HCT116 (cell line): ENCODE measurements around the gene ARL5B. TPM values are rescaled to one million over a fixed set of nuclear protein-coding genes. Genes with fewer than 3 reads are reported as not detected.

Experiments used
- ATAC-seq: fragments of 200-7000 bp; cut with Tn5 transposase; 2 replicates; pipeline ENCODE4 v1.9.1; 2020; ENCODE audit warnings: mild to moderate bottlenecking, moderate library complexity
- BruUV-seq: library from RNA; stranded (reverse); fragments of 400-500 nt; replicated peaks from 2 replicates; lab custom pipeline; 2021; lab: Mats Ljungman, UMichigan
- CTCF ChIA-PET: fragments of 300-600 bp; sonication (Branson Sonifier 250); formaldehyde crosslinking; loops from one replicate; lab custom pipeline; 2021; ENCODE audit warnings: antibody characterized with exemption; lab: Charles Lee
- POLR2A ChIA-PET: fragments of 300-600, 350-600 bp; sonication (Branson Sonifier 250); formaldehyde crosslinking; loops from one replicate; lab custom pipeline; 2021; ENCODE audit warnings: antibody characterized with exemption; lab: Charles Lee
- RAD21 ChIA-PET, 2 experiments: fragments of 300-600 bp; sonication (Branson Sonifier 250); formaldehyde crosslinking; loops; one replicate each; lab custom pipeline; 2023; ENCODE audit warnings: low total read pairs in 2 of 2; ENCODE audit not compliant: uncharacterized antibody in 2 of 2, unreplicated experiment in 2 of 2, low non-redundant PET in 1 of 2; lab: Charles Lee
- DNase-seq: peaks from one replicate; pipeline ENCODE4 v3.0.0-alpha.2; 2010; ENCODE audit warnings: low read depth, low spot score
- H2AFZ ChIP-seq: fragments of 200-600 bp; shearing (Covaris generic), sonication (generic); 2 replicates; pipeline ENCODE4 v1.6.1; 2017; ENCODE audit warnings: low read depth, mixed run types, mixed read lengths, antibody characterized with exemption, low read length; ENCODE audit not compliant: poor library complexity, severe bottlenecking
- H3K27ac ChIP-seq: 2 replicates; pipeline ENCODE4 v1.5.1; 2012; ENCODE audit warnings: low read depth, low read length
- H3K27me3 ChIP-seq: fragments of 200-600 bp; sonication (generic); 2 replicates; pipeline ENCODE4 v1.6.1; 2016; ENCODE audit warnings: mixed run types, low read length, mixed read lengths; ENCODE audit not compliant: insufficient read depth
- H3K36me3 ChIP-seq, 2 experiments: fragments of 200-500 bp in 1 of 2; fragments of 200-600 bp in 1 of 2; sonication (Bioruptor generic) in 1 of 2; sonication (generic) in 1 of 2; 2 replicates each; pipeline versions ENCODE4 v1.5.1 to v1.6.1; 2014 to 2016; ENCODE audit warnings: low read length in 2 of 2, inconsistent platforms in 1 of 2, mixed read lengths in 1 of 2, mixed run types in 1 of 2; ENCODE audit not compliant: insufficient read depth in 2 of 2, control insufficient read depth in 1 of 2
- H3K4me1 ChIP-seq, 2 experiments: fragments of 200-600 bp in 1 of 2; sonication (generic) in 1 of 2; 2 replicates each; pipeline versions ENCODE4 v1.5.1 to v1.6.1; 2012 to 2017; ENCODE audit warnings: low read length in 2 of 2, inconsistent platforms in 1 of 2, mild to moderate bottlenecking in 1 of 2, mixed read lengths in 1 of 2, mixed run types in 1 of 2, moderate library complexity in 1 of 2; ENCODE audit not compliant: insufficient read depth in 2 of 2, control insufficient read depth in 1 of 2
- H3K4me2 ChIP-seq: fragments of 200-600 bp; sonication (generic); 2 replicates; pipeline ENCODE4 v1.6.1; 2017; ENCODE audit warnings: mixed run types, low read length, mixed read lengths
- H3K4me3 ChIP-seq, 2 experiments: fragments of 200-600 bp in 1 of 2; sonication (generic) in 1 of 2; replicated peaks in 1 of 2; 2 replicates each; pipeline ENCODE4 v1.5.1; 2011 to 2016; ENCODE audit warnings: low read length in 2 of 2, control low read depth in 1 of 2, low read depth in 1 of 2, mild to moderate bottlenecking in 1 of 2, mixed read lengths in 1 of 2, mixed run types in 1 of 2
- H3K79me2 ChIP-seq: fragments of 200-600 bp; sonication (generic); 2 replicates; pipeline ENCODE4 v1.6.1; 2017; ENCODE audit warnings: mild to moderate bottlenecking, mixed run types, low read length, moderate library complexity, mixed read lengths; ENCODE audit not compliant: insufficient read depth
- H3K9ac ChIP-seq: fragments of 200-600 bp; sonication (generic); 2 replicates; pipeline ENCODE4 v1.6.1; 2016; ENCODE audit warnings: low read length, mixed read lengths
- H3K9me2 ChIP-seq: fragments of 200-600 bp; sonication (generic), shearing (Covaris generic); 2 replicates; pipeline ENCODE4 v1.6.1; 2017; ENCODE audit warnings: mixed run types, mild to moderate bottlenecking, moderate library complexity; ENCODE audit not compliant: insufficient read depth
- H3K9me3 ChIP-seq, 2 experiments: fragments of 200-500 bp in 1 of 2; fragments of 200-600 bp in 1 of 2; sonication (Bioruptor generic) in 1 of 2; sonication (generic) in 1 of 2; 2 replicates each; pipeline ENCODE4 v1.6.1; 2014 to 2017; ENCODE audit warnings: low read length in 2 of 2, mixed read lengths in 2 of 2, inconsistent platforms in 1 of 2, low read depth in 1 of 2, mild to moderate bottlenecking in 1 of 2, mixed run types in 1 of 2, moderate library complexity in 1 of 2; ENCODE audit not compliant: control insufficient read depth in 1 of 2, insufficient read depth in 1 of 2
- H4K20me1 ChIP-seq: fragments of 200-600 bp; sonication (generic), shearing (Covaris generic); 2 replicates; pipeline ENCODE4 v1.6.1; 2017; ENCODE audit warnings: mixed run types, mild to moderate bottlenecking, moderate library complexity; ENCODE audit not compliant: insufficient read depth
- MAX ChIP-seq: IDR thresholded peaks from 2 replicates; pipeline ENCODE4 v1.6.1; 2012
- REST ChIP-seq: IDR thresholded peaks from 2 replicates; pipeline ENCODE4 v1.6.1; 2012; ENCODE audit warnings: low read depth
- ZBTB33 ChIP-seq: IDR thresholded peaks from 2 replicates; pipeline ENCODE4 v1.6.1; 2011; ENCODE audit warnings: mild to moderate bottlenecking, low read length, moderate library complexity; ENCODE audit not compliant: insufficient replicate concordance; ENCODE audit errors: extremely low read depth
- ZFX ChIP-seq: fragments of 450-650 bp; IDR thresholded peaks from 2 replicates; pipeline ENCODE4 v1.6.1; 2017
- intact Hi-C: fragments of 100-400 bp; cut with micrococcal nuclease; formaldehyde crosslinking; loops from 2 replicates; pipeline ENCODE4 v1.10.0; 2022
- total RNA-seq: library from RNA; stranded (reverse); gene quantifications from one replicate; pipeline ENCODE4 v1.2.1, GENCODE V29; 2021; ENCODE audit not compliant: unreplicated experiment

ARL5B gene
- total RNA-seq, 1 experiment from 2014 or later = 21.1 TPM

GRCh38 chr10:18651324-18652007 is 7.8 kb upstream of the ARL5B start, which contains the start of gene NSUN6 (continued):
- peak; percentile 36 for TF ChIP-seq ZBTB33

- BruUV-seq = no TSS peak
- TF ChIP-seq ZFX = no peak
- TF ChIP-seq MAX = no peak
- TF ChIP-seq REST = no peak
- TF ChIP-seq, all 23 proteins: peak for 0
- Histone ChIP-seq H3K9me2 (no peaks in the 10 kb centered on the region), H3K9ac (no peak overlapping the region), H3K79me2 (peaks cover 31% of the 10 kb centered on the region), H3K27ac (no peak overlapping the region), H4K20me1 (no peaks in the 10 kb centered on the region), H3K4me1 (peaks cover 8 to 16% of the 10 kb centered on the region in 2 experiments; a peak in 3 of 4 replicates), H3K27me3 (no peaks in the 10 kb centered on the region), H3K4me2 (no peak overlapping the region), H2AFZ (no peak overlapping the region), H3K36me3 (no peaks in the 10 kb centered on the region), H3K4me3 (no peak overlapping the region), H3K9me3 (no peaks in the 10 kb centered on the region)
- ATAC-seq (no peak), DNase-seq (no peak)
- RAD21 ChIA-PET = no interaction called here
- CTCF ChIA-PET = no interaction called here
- intact Hi-C loops = no loop called here
- POLR2A ChIA-PET = no interaction called here
These were observed 6.1 kb upstream of the ARL5B start for GRCh38 chr10:18653112-18653511.
